GM21528 (cell line): ENCODE data around the gene XPO1.

Experiments used
- ATAC-seq: cut with Tn5 transposase; IDR thresholded peaks from one replicate; pipeline ENCODE4 v1.9.1; 2021; ENCODE audit warnings: mild to moderate bottlenecking, moderate library complexity; ENCODE audit not compliant: unreplicated experiment, low FRiP score

Gene XPO1

DNA sequence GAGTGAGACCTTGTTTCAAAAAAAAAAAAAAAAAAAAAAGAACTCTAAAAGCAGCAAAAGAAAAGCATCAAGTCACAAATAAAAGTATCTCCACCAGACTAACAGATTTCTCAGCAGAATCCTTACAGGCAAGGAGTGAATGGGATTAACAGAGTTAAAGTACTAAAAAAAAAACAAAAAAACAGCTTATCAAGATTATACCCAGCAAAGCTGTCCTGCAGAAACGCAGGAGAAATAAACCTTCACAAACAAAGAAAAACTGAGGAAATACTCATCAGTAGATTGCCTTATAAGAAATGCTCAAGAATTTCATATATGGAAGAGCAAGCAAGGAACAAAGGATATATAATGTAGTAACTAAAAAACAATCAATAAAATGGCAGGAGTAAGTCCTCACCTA is 102.9 kb downstream of the XPO1 start:
- ATAC-seq = no peak

- ATAC-seq = no peak
Observed at GRCh38 chr2:61434314-61434713, 103.8 kb downstream of the XPO1 start.

DNA sequence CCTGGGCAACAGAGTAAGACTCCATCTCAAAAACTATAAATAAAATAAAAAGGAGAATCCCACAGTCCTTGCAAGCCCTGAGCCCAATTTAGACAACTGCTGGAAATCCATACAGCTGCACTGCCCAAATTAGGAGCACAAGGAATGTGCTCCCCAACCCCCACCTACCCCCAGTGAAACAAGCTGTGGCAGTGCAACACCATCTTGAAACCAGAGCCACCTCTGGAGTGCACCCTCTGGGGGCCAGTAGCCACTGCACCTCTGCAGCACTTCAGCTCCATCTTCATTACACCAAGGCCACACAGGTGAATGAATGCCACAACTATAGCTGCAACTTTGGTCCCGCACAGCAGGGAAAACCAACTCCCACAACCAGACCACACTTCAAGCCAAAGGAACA is 104.5 kb downstream of the XPO1 start:
- ATAC-seq = no peak

DNA sequence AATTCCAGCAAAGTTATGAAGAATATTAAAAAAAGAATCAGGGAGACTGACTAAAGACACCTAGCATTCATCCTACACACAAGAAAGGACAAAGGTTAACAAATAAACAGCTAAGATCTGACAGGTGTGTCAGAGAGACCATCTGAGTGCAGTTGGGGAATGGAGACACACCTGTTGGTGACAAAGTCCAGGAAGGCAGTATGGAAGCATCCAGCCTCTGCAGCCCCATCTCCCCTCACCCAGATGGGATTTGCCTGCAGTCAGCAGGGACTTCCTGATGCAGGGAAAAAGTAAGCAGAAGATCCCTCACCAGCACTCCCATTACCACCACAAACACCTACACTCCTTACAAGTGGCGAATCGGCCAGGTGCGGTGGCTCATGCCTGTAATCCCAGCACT is 105.2 kb downstream of the XPO1 start:
- ATAC-seq = no peak

DNA sequence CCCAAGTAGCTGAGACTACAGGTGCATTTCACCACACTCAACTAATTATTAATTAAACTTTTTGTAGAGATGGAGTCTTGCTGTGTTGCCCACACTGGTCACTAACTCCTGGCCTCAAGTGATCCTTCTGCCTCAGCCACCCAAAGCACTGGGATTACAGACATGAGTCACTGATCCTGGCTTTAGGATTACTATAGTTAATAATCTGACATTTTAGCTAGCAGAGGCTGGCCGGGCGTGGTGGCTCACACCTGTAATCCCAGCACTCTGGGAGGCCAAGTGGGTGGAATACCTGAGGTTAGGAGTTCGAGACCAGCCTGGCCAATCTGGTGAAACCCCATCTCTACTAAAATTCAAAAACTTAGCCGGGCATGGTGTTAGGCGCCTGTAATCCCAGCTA is 106.8 kb downstream of the XPO1 start:
- no peak for ATAC-seq
